HepG2 (cell line): ENCODE measurements around the gene ZFP14. TPM values are rescaled to one million over a fixed set of nuclear protein-coding genes. Genes with fewer than 3 reads are reported as not detected.

ENCODE experiments used
- ATAC-seq: fragments of 200-7000 bp; cut with Tn5 transposase; 3 replicates; pipeline ENCODE4 v1.9.1; 2020; ENCODE audit warnings: mild to moderate bottlenecking, moderate library complexity
- BruUV-seq: library from RNA; stranded (reverse); fragments of 400-500 nt; replicated peaks from 2 replicates; lab custom pipeline; 2021; lab: Mats Ljungman, UMichigan
- CTCF ChIA-PET: fragments of 300-600 bp; formaldehyde crosslinking; extraction: SDS; loops from one replicate; lab custom pipeline; 2021; ENCODE audit warnings: low total read pairs, inconsistent platforms, low intra/inter-chr PET ratio; lab: Yijun Ruan, JAX
- POLR2A ChIA-PET: fragments of 350-600 bp; sonication (Branson Sonifier 250); formaldehyde crosslinking; loops from one replicate; lab custom pipeline; 2020; ENCODE audit warnings: antibody characterized with exemption, inconsistent platforms; lab: Yijun Ruan, JAX
- DNase-seq: peaks from one replicate; pipeline ENCODE4 v3.0.0-alpha.2; 2015; ENCODE audit warnings: low spot score
- FAIRE-seq: peaks from 3 replicates; lab custom pipeline; 2011; peaks lifted over from hg19 to GRCh38; lab: Jason Lieb, UNC
- H2AFZ ChIP-seq: one replicate; pipeline ENCODE4 v1.6.1; 2011; ENCODE audit warnings: low read length, inconsistent platforms
- H3K27ac ChIP-seq: fragments of 300-600 bp; 3 replicates; pipeline ENCODE4 v1.8.0; 2011; ENCODE audit warnings: mixed run types, mild to moderate bottlenecking, mixed read lengths, low read length, inconsistent platforms; ENCODE audit not compliant: insufficient read depth; ENCODE audit errors: extremely low read length
- H3K27me3 ChIP-seq, 2 experiments: fragments of 200-600 bp in 1 of 2; 2 replicates in 1 of 2; 3 replicates in 1 of 2; pipeline versions ENCODE4 v1.6.0 to v1.8.0; 2011; ENCODE audit warnings: low read length in 2 of 2, mild to moderate bottlenecking in 2 of 2, moderate library complexity in 2 of 2, inconsistent platforms in 1 of 2; ENCODE audit not compliant: insufficient read depth in 2 of 2, control insufficient read depth in 1 of 2
- H3K36me3 ChIP-seq, 2 experiments: fragments of 200-600 bp in 1 of 2; replicated peaks in 1 of 2; 2 replicates in 1 of 2; 3 replicates in 1 of 2; pipeline versions ENCODE4 v1.5.1 to v1.8.0; 2011; ENCODE audit warnings: low read length in 2 of 2, inconsistent platforms in 1 of 2; ENCODE audit not compliant: insufficient read depth in 2 of 2, control insufficient read depth in 1 of 2
- H3K4me1 ChIP-seq: 2 replicates; pipeline ENCODE4 v1.5.1; 2012; ENCODE audit warnings: low read length, inconsistent platforms; ENCODE audit not compliant: insufficient read depth
- H3K4me2 ChIP-seq: 2 replicates; pipeline ENCODE4 v1.6.0; 2011; ENCODE audit warnings: low read depth, low read length, inconsistent platforms
- H3K4me3 ChIP-seq, 3 experiments: fragments of 200-600 bp in 1 of 3; sonication (generic), shearing (Covaris generic) in 1 of 3; replicated peaks in 1 of 3; 2 replicates each; pipeline ENCODE4 v1.5.1; 2011 to 2016; ENCODE audit warnings: low read length in 3 of 3, inconsistent platforms in 2 of 3, low read depth in 2 of 3, mild to moderate bottlenecking in 2 of 3, control low read depth in 1 of 3, mixed read lengths in 1 of 3; ENCODE audit not compliant: insufficient read depth in 1 of 3
- H3K79me2 ChIP-seq: one replicate; pipeline ENCODE4 v1.6.1; 2011; ENCODE audit warnings: low read length, inconsistent platforms; ENCODE audit not compliant: insufficient read depth
- H3K9ac ChIP-seq: 2 replicates; pipeline ENCODE4 v1.6.0; 2011; ENCODE audit warnings: mild to moderate bottlenecking, low read depth, low read length, inconsistent platforms; ENCODE audit not compliant: insufficient read depth
- H3K9me3 ChIP-seq: 2 replicates; pipeline ENCODE4 v1.5.1; 2012; ENCODE audit warnings: mild to moderate bottlenecking, low read length
- H4K20me1 ChIP-seq: 2 replicates; pipeline ENCODE4 v1.6.0; 2011; ENCODE audit warnings: inconsistent platforms, mild to moderate bottlenecking, low read length, moderate library complexity; ENCODE audit not compliant: insufficient read depth
- CEBPG ChIP-seq: IDR thresholded peaks from 2 replicates; pipeline ENCODE4 v1.6.1; 2016
- KMT2A ChIP-seq: sonication (generic); formaldehyde crosslinking; IDR thresholded peaks from 2 replicates; pipeline ENCODE4 v1.4.0; 2020; ENCODE audit warnings: missing genetic modification reagents
- LRRFIP1 ChIP-seq: sonication (generic); formaldehyde crosslinking; conservative IDR thresholded peaks from 2 replicates; pipeline ENCODE4 v1.4.0; 2020; ENCODE audit warnings: missing genetic modification reagents
- NR2C2 ChIP-seq: sonication (generic); formaldehyde crosslinking; IDR thresholded peaks from 2 replicates; pipeline ENCODE4 v1.4.0; 2020; ENCODE audit warnings: missing genetic modification reagents, mild to moderate bottlenecking, moderate library complexity, borderline replicate concordance
- RAD51 ChIP-seq: fragments of 450-650 bp; IDR thresholded peaks from 2 replicates; pipeline ENCODE4 v1.6.1; 2016; ENCODE audit warnings: borderline replicate concordance
- SKI ChIP-seq: fragments of 450-650 bp; IDR thresholded peaks from one replicate; pipeline ENCODE4 v1.6.1; 2018; ENCODE audit warnings: mild to moderate bottlenecking; ENCODE audit not compliant: partially characterized antibody
- TEAD2 ChIP-seq: sonication (generic); formaldehyde crosslinking; IDR thresholded peaks from 2 replicates; pipeline ENCODE4 v1.9.0; 2021; ENCODE audit warnings: missing genetic modification reagents
- ZBTB7A ChIP-seq: sonication (generic); formaldehyde crosslinking; IDR thresholded peaks from 2 replicates; pipeline ENCODE4 v1.8.0; 2022; ENCODE audit warnings: mild to moderate bottlenecking, missing genetic modification reagents
- ZNF224 ChIP-seq: sonication (generic); formaldehyde crosslinking; IDR thresholded peaks from 2 replicates; pipeline ENCODE4 v1.5.0; 2020; ENCODE audit warnings: mild to moderate bottlenecking, missing genetic modification reagents
- ZNF30 ChIP-seq: sonication (generic); formaldehyde crosslinking; IDR thresholded peaks from 2 replicates; pipeline ENCODE4 v1.5.0; 2020; ENCODE audit warnings: mild to moderate bottlenecking, missing genetic modification reagents
- WGBS: methylation state at CpG from one replicate; pipeline ENCODE4 v1.1.6; 2017; ENCODE audit warnings: low lambda C conversion rate; 5-methylcytosine and 5-hydroxymethylcytosine counted together
- in situ Hi-C: cut with HindIII; loops from 2 replicates; pipeline ENCODE4 v1.10.0; 2017; ENCODE audit warnings: low pct_unique_long_range_greater_than_20kb; ENCODE audit not compliant: extremely low pct_ligation_motif_present
- intact Hi-C: fragments of 100-400 bp; cut with micrococcal nuclease; formaldehyde crosslinking; loops from one replicate; pipeline ENCODE4 v1.10.0; 2022; ENCODE audit not compliant: unreplicated experiment
- polyA plus RNA-seq, 8 experiments: library from polyadenylated mRNA; depleted of rRNA in 3 of 8; stranded (reverse) in 7 of 8; unstranded in 1 of 8; fragments of >200 nt; fragmentation: Illumina TruSeq in 4 of 8; extraction: Trizol in 4 of 8; gene quantifications; 2 replicates each; pipeline versions ENCODE4 v1.2.1 to v1.2.3, GENCODE V29; 2011 to 2016; ENCODE audit warnings: low read depth in 4 of 8, missing spikeins in 1 of 8, mixed read lengths in 1 of 8; ENCODE audit not compliant: insufficient read depth in 1 of 8
- total RNA-seq, 5 experiments: library from RNA; depleted of rRNA; stranded (reverse); fragments of >200 nt; fragmentation: Illumina TruSeq; extraction: Trizol; gene quantifications; 2 replicates each; pipeline ENCODE4 v1.2.3, GENCODE V29; 2016; ENCODE audit warnings: low read depth in 1 of 5
- TF ChIP-seq, protein P1 (sequence below): sonication (generic); formaldehyde crosslinking; IDR thresholded peaks from 2 replicates; pipeline ENCODE4 v1.5.1; 2020; ENCODE audit warnings: mild to moderate bottlenecking, missing genetic modification reagents, moderate library complexity

Gene ZFP14
- total and polyA plus RNA-seq, 2 of the 13 experiments (the other 11 are each of a cell fraction or from before 2014, with no cell fraction given): 2.0 to 5.0 TPM

- no peak for TF ChIP-seq ZNF224 (CRISPR knock-in tag)
- TF ChIP-seq CEBPG (CRISPR knock-in tag): peak; percentile 42; the same call in 1 of the 2 replicates
- peak; percentile 20; the same call in 1 of the 2 replicates for TF ChIP-seq NR2C2 (CRISPR knock-in tag)
Measured at GRCh38 chr19:36377541-36378178, 1.3 kb downstream of the ZFP14 start (continued).

GRCh38 chr19:36373638-36374156, 5.3 kb downstream of the ZFP14 start:
- POLR2A ChIA-PET: interaction anchor here (1.2 kb wide), 1 partner anchor 116 kb away, joined by 3 read pairs; the partner anchor contains the start of gene ZNF566
- FAIRE-seq: no peak
- Histone ChIP-seq H3K79me2 (peaks cover 9% of the 10 kb centered on the region), H3K4me3 (no peak overlapping the region), H4K20me1 (no peaks in the 10 kb centered on the region), H3K27ac (no peak overlapping the region), H2AFZ (no peak overlapping the region), H3K36me3 (no peaks in the 10 kb centered on the region)
- no TSS peak for BruUV-seq
- WGBS: over 99% methylated on average over 5 of the region's 5 CpGs
- TF ChIP-seq TEAD2: no peak
- no peak for TF ChIP-seq ZNF30 (CRISPR knock-in tag)
- no peak for TF ChIP-seq LRRFIP1 (CRISPR knock-in tag)
- no peak for TF ChIP-seq SKI
- no peak for TF ChIP-seq RAD51
- TF ChIP-seq, protein P1, sequence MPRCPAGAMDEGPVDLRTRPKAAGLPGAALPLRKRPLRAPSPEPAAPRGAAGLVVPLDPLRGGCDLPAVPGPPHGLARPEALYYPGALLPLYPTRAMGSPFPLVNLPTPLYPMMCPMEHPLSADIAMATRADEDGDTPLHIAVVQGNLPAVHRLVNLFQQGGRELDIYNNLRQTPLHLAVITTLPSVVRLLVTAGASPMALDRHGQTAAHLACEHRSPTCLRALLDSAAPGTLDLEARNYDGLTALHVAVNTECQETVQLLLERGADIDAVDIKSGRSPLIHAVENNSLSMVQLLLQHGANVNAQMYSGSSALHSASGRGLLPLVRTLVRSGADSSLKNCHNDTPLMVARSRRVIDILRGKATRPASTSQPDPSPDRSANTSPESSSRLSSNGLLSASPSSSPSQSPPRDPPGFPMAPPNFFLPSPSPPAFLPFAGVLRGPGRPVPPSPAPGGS: no peak
- TF ChIP-seq KMT2A (CRISPR knock-in tag): no peak
- no peak for TF ChIP-seq ZBTB7A (CRISPR knock-in tag)
- TF ChIP-seq, all 625 proteins: peak for 0
- no peaks in the 10 kb centered on the region; a peak in 1 of 5 replicates for H3K27me3 ChIP-seq
- H3K4me2 ChIP-seq: no peak overlapping the region
- H3K9me3 ChIP-seq: 0 out of 2 replicates have a peak, but pooled peaks cover 5% of the 10 kb centered on the region
- peaks cover 21% of the 10 kb centered on the region for H3K4me1 ChIP-seq
- no peak for ATAC-seq
- DNase-seq: no peak
- H3K9ac ChIP-seq: no peak overlapping the region
- CTCF ChIA-PET: no interaction called here
- in situ Hi-C loops: no loop called here
- intact Hi-C loops: no loop called here
